Measurements from ENCODE around the gene ZNF823. TPM values are rescaled to one million over a fixed set of nuclear protein-coding genes. Genes with fewer than 3 reads are reported as not detected.

The ZNF823 gene
- total and polyA plus RNA-seq, 2 experiments from 2014 or later: 1.9 to 7.2 TPM

GRCh38 chr19:11749751-11750150 is 11.0 kb upstream of the ZNF823 start:
- H3K9me3 ChIP-seq (ENCODE audit: low read depth): no peaks in the 10 kb centered on the region
- H3K4me3 ChIP-seq: no peak overlapping the region
- no peaks in the 10 kb centered on the region for H3K79me2 ChIP-seq (ENCODE audit: insufficient read depth)
- no peaks in the 10 kb centered on the region for H3K36me3 ChIP-seq (ENCODE audit: low read depth)
- no peaks in the 10 kb centered on the region for H3F3A ChIP-seq (ENCODE audit: insufficient read depth)
- TF ChIP-seq EZH2 (IDR thresholded peaks at IDR 0.05; ENCODE audit: insufficient read depth, poor library complexity, severe bottlenecking) (no peak), EZH2phosphoT487 (IDR thresholded peaks at IDR 0.05; ENCODE audit: insufficient read depth, low read depth) (no peak)
- in situ Hi-C loops (cut with MboI): no loop called here
- no peak overlapping the region for H3K4me2 ChIP-seq (ENCODE audit: unreplicated experiment)
- H3K9me2 ChIP-seq (ENCODE audit: insufficient read depth): no peaks in the 10 kb centered on the region
- WGBS, 2 experiments (ENCODE audit: low coverage in 1 of 2, low lambda C conversion rate in 2 of 2, missing lambda C conversion rate in 2 of 2): 18 to 24% methylated on average over 2 of the region's 2 CpGs
- no peaks in the 10 kb centered on the region for H3K27me3 ChIP-seq (replicated peaks; ENCODE audit: insufficient read depth)
- H4K20me1 ChIP-seq (ENCODE audit: insufficient read depth): no peaks in the 10 kb centered on the region
- no peak overlapping the region for H3K9ac ChIP-seq
- no peaks in the 10 kb centered on the region for H3K4me1 ChIP-seq (ENCODE audit: insufficient read depth)
- H2AFZ ChIP-seq: no peak overlapping the region
- no peak for DNase-seq
- H3K27ac ChIP-seq: no peak overlapping the region

- Histone ChIP-seq H3F3A (ENCODE audit: insufficient read depth) (no peaks in the 10 kb centered on the region), H3K79me2 (ENCODE audit: insufficient read depth) (no peaks in the 10 kb centered on the region), H3K4me2 (ENCODE audit: unreplicated experiment) (no peak overlapping the region), H2AFZ (no peak overlapping the region), H3K4me1 (ENCODE audit: insufficient read depth) (no peaks in the 10 kb centered on the region), H3K36me3 (ENCODE audit: low read depth) (no peaks in the 10 kb centered on the region), H4K20me1 (ENCODE audit: insufficient read depth) (no peaks in the 10 kb centered on the region), H3K9me2 (ENCODE audit: insufficient read depth) (no peaks in the 10 kb centered on the region), H3K4me3 (no peak overlapping the region), H3K27ac (no peak overlapping the region), H3K9ac (no peak overlapping the region), H3K27me3 (replicated peaks; ENCODE audit: insufficient read depth) (no peaks in the 10 kb centered on the region), H3K9me3 (ENCODE audit: low read depth) (no peaks in the 10 kb centered on the region)
- 15 to 33% methylated on average over 1 of the region's 1 CpG for WGBS, 2 experiments (ENCODE audit: low coverage in 1 of 2, low lambda C conversion rate in 2 of 2, missing lambda C conversion rate in 2 of 2)
- DNase-seq: no peak
- in situ Hi-C loops (cut with MboI): no loop called here
- TF ChIP-seq EZH2phosphoT487 (IDR thresholded peaks at IDR 0.05; ENCODE audit: insufficient read depth, low read depth) (no peak), EZH2 (IDR thresholded peaks at IDR 0.05; ENCODE audit: insufficient read depth, poor library complexity, severe bottlenecking) (no peak)
Observed at GRCh38 chr19:11747277-11747676, 8.5 kb upstream of the ZNF823 start.

- Histone ChIP-seq H4K20me1 (ENCODE audit: insufficient read depth) (no peaks in the 10 kb centered on the region), H3F3A (ENCODE audit: insufficient read depth) (no peaks in the 10 kb centered on the region), H3K27me3 (replicated peaks; ENCODE audit: insufficient read depth) (no peaks in the 10 kb centered on the region), H3K9me3 (ENCODE audit: low read depth) (no peaks in the 10 kb centered on the region), H3K4me1 (ENCODE audit: insufficient read depth) (no peaks in the 10 kb centered on the region), H2AFZ (no peak overlapping the region), H3K4me3 (no peak overlapping the region), H3K9me2 (ENCODE audit: insufficient read depth) (no peaks in the 10 kb centered on the region), H3K36me3 (ENCODE audit: low read depth) (no peaks in the 10 kb centered on the region), H3K4me2 (ENCODE audit: unreplicated experiment) (no peak overlapping the region), H3K27ac (no peak overlapping the region), H3K9ac (no peak overlapping the region), H3K79me2 (ENCODE audit: insufficient read depth) (no peaks in the 10 kb centered on the region)
- no peak for DNase-seq
- TF ChIP-seq EZH2phosphoT487 (IDR thresholded peaks at IDR 0.05; ENCODE audit: insufficient read depth, low read depth) (no peak), EZH2 (IDR thresholded peaks at IDR 0.05; ENCODE audit: insufficient read depth, poor library complexity, severe bottlenecking) (no peak)
- in situ Hi-C loops (cut with MboI): no loop called here
Observed at GRCh38 chr19:11745869-11746268, 7.1 kb upstream of the ZNF823 start.

- peak; percentile 70 for DNase-seq
- Histone ChIP-seq H3K4me2 (ENCODE audit: unreplicated experiment) (peak overlapping the region; percentile 84), H3K27ac (peak overlapping the region; percentile 40; the same call in 1 of the 2 replicates), H3K4me1 (ENCODE audit: insufficient read depth) (peaks cover 21% of the 10 kb centered on the region), H2AFZ (peak overlapping the region; percentile 85), H3K9me3 (ENCODE audit: low read depth) (no peaks in the 10 kb centered on the region), H3K9me2 (ENCODE audit: insufficient read depth) (no peaks in the 10 kb centered on the region), H4K20me1 (ENCODE audit: insufficient read depth) (no peaks in the 10 kb centered on the region), H3K4me3 (peak overlapping the region; percentile 82), H3K79me2 (ENCODE audit: insufficient read depth) (peaks cover 39% of the 10 kb centered on the region), H3K27me3 (replicated peaks; ENCODE audit: insufficient read depth) (no peaks in the 10 kb centered on the region), H3F3A (ENCODE audit: insufficient read depth) (peaks cover 16% of the 10 kb centered on the region; the same call in 1 of the 2 replicates), H3K36me3 (ENCODE audit: low read depth) (no peaks in the 10 kb centered on the region), H3K9ac (peak overlapping the region; percentile 83)
- 1 to 2% methylated on average over 39 to 50 of the region's 52 CpGs for WGBS, 2 experiments (ENCODE audit: low coverage in 1 of 2, low lambda C conversion rate in 2 of 2, missing lambda C conversion rate in 2 of 2)
- TF ChIP-seq EZH2 (IDR thresholded peaks at IDR 0.05; ENCODE audit: insufficient read depth, poor library complexity, severe bottlenecking) (no peak), EZH2phosphoT487 (IDR thresholded peaks at IDR 0.05; ENCODE audit: insufficient read depth, low read depth) (no peak)
- in situ Hi-C loops (cut with MboI): no loop called here
Observed at GRCh38 chr19:11737964-11738745, 591 bp downstream of the ZNF823 start.

Data from GM23248 (cell line).